NB4 (cell line): Measurements from ENCODE around the gene TET2.

Source experiments
- DNase-seq: peaks from one replicate; pipeline ENCODE4 v3.0.0; 2010; ENCODE audit warnings: low read depth
- H3K4me3 ChIP-seq: one replicate; pipeline ENCODE4 v1.5.1; 2011; ENCODE audit warnings: mild to moderate bottlenecking, low read depth, low read length, moderate library complexity
- CTCF ChIP-seq: IDR thresholded peaks from one replicate; pipeline ENCODE4 v1.5.1; 2012; ENCODE audit warnings: low read depth, low read length
- MAX ChIP-seq: IDR thresholded peaks from 2 replicates; pipeline ENCODE4 v1.6.1; 2011; ENCODE audit warnings: low read depth, low read length
- MYC ChIP-seq: IDR thresholded peaks from 2 replicates; pipeline ENCODE4 v1.6.1; 2011; ENCODE audit warnings: low read depth, low read length
- POLR2A ChIP-seq: IDR thresholded peaks from 2 replicates; pipeline ENCODE4 v1.6.1; 2011; ENCODE audit warnings: mild to moderate bottlenecking; ENCODE audit not compliant: insufficient read length; ENCODE audit errors: extremely low read depth

The TET2 gene

GRCh38 chr4:105193536-105193935, 46.9 kb downstream of the TET2 start:
- no peak for TF ChIP-seq POLR2A
- no peak for TF ChIP-seq MAX
- no peak for TF ChIP-seq CTCF
- TF ChIP-seq MYC, result no peak
- DNase-seq, result no peak
- H3K4me3 ChIP-seq, result no peak overlapping the region

GRCh38 chr4:105194328-105195231, 47.9 kb downstream of the TET2 start:
- H3K4me3 ChIP-seq, result no peak overlapping the region
- no peak for DNase-seq
- no peak for TF ChIP-seq CTCF
- no peak for TF ChIP-seq MAX
- TF ChIP-seq POLR2A, result no peak
- TF ChIP-seq MYC, result no peak

GRCh38 chr4:105196523-105197145, 50.0 kb downstream of the TET2 start:
- TF ChIP-seq CTCF, result peak; percentile 9
- TF ChIP-seq POLR2A, result no peak
- DNase-seq, result peak; percentile 57
- no peak overlapping the region for H3K4me3 ChIP-seq

GRCh38 chr4:105197777-105198176, 51.1 kb downstream of the TET2 start:
- no peak for TF ChIP-seq POLR2A
- no peak for TF ChIP-seq CTCF
- no peak for TF ChIP-seq MAX
- TF ChIP-seq MYC, result no peak
- DNase-seq, result no peak
- H3K4me3 ChIP-seq, result no peak overlapping the region

GRCh38 chr4:105198541-105198940, 51.9 kb downstream of the TET2 start:
- DNase-seq, result no peak
- no peak overlapping the region for H3K4me3 ChIP-seq
- no peak for TF ChIP-seq MAX
- no peak for TF ChIP-seq CTCF
